ENCODE measurements around the gene PTTG1IP.
"Not testable (repeated sequence)": the region's sequence is repeated elsewhere in the genome, so short reads cannot be mapped to it uniquely, and the experiment has no call there.

Gene PTTG1IP

GRCh38 chr21:44914176-44914874 is 40.8 kb upstream of the PTTG1IP start:
- H3K27me3 ChIP-seq (ENCODE audit: insufficient read depth, low read length): peaks cover 11% of the 10 kb centered on the region
- H3K79me2 ChIP-seq (ENCODE audit: control insufficient read depth, insufficient read depth, low read length, unreplicated experiment): no peaks in the 10 kb centered on the region

GRCh38 chr21:44913425-44914175 is 40.1 kb upstream of the PTTG1IP start:
- Histone ChIP-seq H2AFZ (ENCODE audit: low read length, unreplicated experiment) (no peak overlapping the region), H3K36me3 (ENCODE audit: insufficient read depth, low read length) (no peaks in the 10 kb centered on the region), H3K27ac (ENCODE audit: low read depth, low read length) (no peak overlapping the region), H3K79me2 (ENCODE audit: control insufficient read depth, insufficient read depth, low read length, unreplicated experiment) (no peaks in the 10 kb centered on the region), H3K4me3 (ENCODE audit: low read depth, low read length) (no peak overlapping the region), H3K4me1 (ENCODE audit: control insufficient read depth, insufficient read depth, low read length, unreplicated experiment) (peaks cover 15% of the 10 kb centered on the region), H3K27me3 (ENCODE audit: insufficient read depth, low read length) (peaks cover 8% of the 10 kb centered on the region; the same call in 1 of the 2 replicates)

More at GRCh38 chr21:44914176-44914874, 40.8 kb upstream of the PTTG1IP start:
- H3K4me3 ChIP-seq (ENCODE audit: low read depth, low read length): no peak overlapping the region
- no peak overlapping the region for H3K27ac ChIP-seq (ENCODE audit: low read depth, low read length)
- no peak overlapping the region for H2AFZ ChIP-seq (ENCODE audit: low read length, unreplicated experiment)
- peaks cover 15% of the 10 kb centered on the region for H3K4me1 ChIP-seq (ENCODE audit: control insufficient read depth, insufficient read depth, low read length, unreplicated experiment)
- H3K36me3 ChIP-seq (ENCODE audit: insufficient read depth, low read length): no peaks in the 10 kb centered on the region

GRCh38 chr21:44912506-44913412 is 39.3 kb upstream of the PTTG1IP start:
- peaks cover 15% of the 10 kb centered on the region for H3K4me1 ChIP-seq (ENCODE audit: control insufficient read depth, insufficient read depth, low read length, unreplicated experiment)
- not testable (repeated sequence) for H3K36me3 ChIP-seq (ENCODE audit: insufficient read depth, low read length); H3K27me3 ChIP-seq (ENCODE audit: insufficient read depth, low read length); H3K27ac ChIP-seq (ENCODE audit: low read depth, low read length); H3K4me3 ChIP-seq (ENCODE audit: low read depth, low read length); H3K79me2 ChIP-seq (ENCODE audit: control insufficient read depth, insufficient read depth, low read length, unreplicated experiment); H2AFZ ChIP-seq (ENCODE audit: low read length, unreplicated experiment)

GRCh38 chr21:44912158-44912473 is 38.6 kb upstream of the PTTG1IP start:
- peaks cover 4% of the 10 kb centered on the region; the same call in 1 of the 2 replicates for H3K27me3 ChIP-seq (ENCODE audit: insufficient read depth, low read length)
- no peak overlapping the region for H3K4me3 ChIP-seq (ENCODE audit: low read depth, low read length)
- no peaks in the 10 kb centered on the region for H3K36me3 ChIP-seq (ENCODE audit: insufficient read depth, low read length)
- no peak overlapping the region for H2AFZ ChIP-seq (ENCODE audit: low read length, unreplicated experiment)
- no peak overlapping the region for H3K27ac ChIP-seq (ENCODE audit: low read depth, low read length)
- H3K4me1 ChIP-seq (ENCODE audit: control insufficient read depth, insufficient read depth, low read length, unreplicated experiment): peaks cover 13% of the 10 kb centered on the region
- no peaks in the 10 kb centered on the region for H3K79me2 ChIP-seq (ENCODE audit: control insufficient read depth, insufficient read depth, low read length, unreplicated experiment)

- no peak overlapping the region for H3K27ac ChIP-seq (ENCODE audit: low read depth, low read length)
- no peak overlapping the region for H2AFZ ChIP-seq (ENCODE audit: low read length, unreplicated experiment)
- H3K4me3 ChIP-seq (ENCODE audit: low read depth, low read length): no peak overlapping the region
- H3K36me3 ChIP-seq (ENCODE audit: insufficient read depth, low read length): no peaks in the 10 kb centered on the region
- H3K4me1 ChIP-seq (ENCODE audit: control insufficient read depth, insufficient read depth, low read length, unreplicated experiment): peaks cover 9% of the 10 kb centered on the region
- no peaks in the 10 kb centered on the region for H3K79me2 ChIP-seq (ENCODE audit: control insufficient read depth, insufficient read depth, low read length, unreplicated experiment)
- H3K27me3 ChIP-seq (ENCODE audit: insufficient read depth, low read length): peaks cover 4% of the 10 kb centered on the region; the same call in 1 of the 2 replicates
These were observed 38.1 kb upstream of the PTTG1IP start for GRCh38 chr21:44911384-44912157.

GRCh38 chr21:44911068-44911383 is 37.5 kb upstream of the PTTG1IP start:
- no peak overlapping the region for H2AFZ ChIP-seq (ENCODE audit: low read length, unreplicated experiment)
- H3K36me3 ChIP-seq (ENCODE audit: insufficient read depth, low read length): no peaks in the 10 kb centered on the region
- H3K27ac ChIP-seq (ENCODE audit: low read depth, low read length): no peak overlapping the region
- H3K4me1 ChIP-seq (ENCODE audit: control insufficient read depth, insufficient read depth, low read length, unreplicated experiment): peaks cover 9% of the 10 kb centered on the region
- H3K79me2 ChIP-seq (ENCODE audit: control insufficient read depth, insufficient read depth, low read length, unreplicated experiment): no peaks in the 10 kb centered on the region
- peaks cover 4% of the 10 kb centered on the region; the same call in 1 of the 2 replicates for H3K27me3 ChIP-seq (ENCODE audit: insufficient read depth, low read length)
- no peak overlapping the region for H3K4me3 ChIP-seq (ENCODE audit: low read depth, low read length)

- H3K4me1 ChIP-seq (ENCODE audit: control insufficient read depth, insufficient read depth, low read length, unreplicated experiment): peaks cover 9% of the 10 kb centered on the region
- no peak overlapping the region for H3K27ac ChIP-seq (ENCODE audit: low read depth, low read length)
- H3K4me3 ChIP-seq (ENCODE audit: low read depth, low read length): no peak overlapping the region
- peaks cover 4% of the 10 kb centered on the region; the same call in 1 of the 2 replicates for H3K27me3 ChIP-seq (ENCODE audit: insufficient read depth, low read length)
- H3K36me3 ChIP-seq (ENCODE audit: insufficient read depth, low read length): no peaks in the 10 kb centered on the region
- H2AFZ ChIP-seq (ENCODE audit: low read length, unreplicated experiment): no peak overlapping the region
- no peaks in the 10 kb centered on the region for H3K79me2 ChIP-seq (ENCODE audit: control insufficient read depth, insufficient read depth, low read length, unreplicated experiment)
These were observed 37.0 kb upstream of the PTTG1IP start for GRCh38 chr21:44910229-44911067.

GRCh38 chr21:44909719-44910118 is 36.2 kb upstream of the PTTG1IP start:
- Histone ChIP-seq H3K27me3 (ENCODE audit: insufficient read depth, low read length) (peaks cover 4% of the 10 kb centered on the region; the same call in 1 of the 2 replicates), H3K4me1 (ENCODE audit: control insufficient read depth, insufficient read depth, low read length, unreplicated experiment) (peaks cover 9% of the 10 kb centered on the region), H3K27ac (ENCODE audit: low read depth, low read length) (no peak overlapping the region)

GRCh38 chr21:44908908-44909307 is 35.4 kb upstream of the PTTG1IP start:
- Histone ChIP-seq H3K4me3 (ENCODE audit: low read depth, low read length) (no peak overlapping the region), H3K27me3 (ENCODE audit: insufficient read depth, low read length) (peaks cover 4% of the 10 kb centered on the region; the same call in 1 of the 2 replicates), H3K27ac (ENCODE audit: low read depth, low read length) (no peak overlapping the region), H3K4me1 (ENCODE audit: control insufficient read depth, insufficient read depth, low read length, unreplicated experiment) (peaks cover 9% of the 10 kb centered on the region), H2AFZ (ENCODE audit: low read length, unreplicated experiment) (no peak overlapping the region), H3K79me2 (ENCODE audit: control insufficient read depth, insufficient read depth, low read length, unreplicated experiment) (no peaks in the 10 kb centered on the region), H3K36me3 (ENCODE audit: insufficient read depth, low read length) (no peaks in the 10 kb centered on the region)

More at GRCh38 chr21:44909719-44910118, 36.2 kb upstream of the PTTG1IP start:
- Histone ChIP-seq H2AFZ (ENCODE audit: low read length, unreplicated experiment) (no peak overlapping the region), H3K36me3 (ENCODE audit: insufficient read depth, low read length) (no peaks in the 10 kb centered on the region), H3K79me2 (ENCODE audit: control insufficient read depth, insufficient read depth, low read length, unreplicated experiment) (no peaks in the 10 kb centered on the region), H3K4me3 (ENCODE audit: low read depth, low read length) (no peak overlapping the region)

All from ACC112 (cell line).